GM20431 (cell line): ENCODE measurements around the gene KCNJ18.
"Not testable (repeated sequence)": the region's sequence is repeated elsewhere in the genome, so short reads cannot be mapped to it uniquely, and the experiment has no call there.

Experiments
- in situ Hi-C: fragments of 300-500 bp; cut with MseI, MboI; formaldehyde crosslinking; loops from one replicate; pipeline ENCODE4 v1.15.0; 2020; ENCODE audit warnings: low sequenced_read_pairs; ENCODE audit not compliant: unreplicated experiment

KCNJ18 gene

DNA sequence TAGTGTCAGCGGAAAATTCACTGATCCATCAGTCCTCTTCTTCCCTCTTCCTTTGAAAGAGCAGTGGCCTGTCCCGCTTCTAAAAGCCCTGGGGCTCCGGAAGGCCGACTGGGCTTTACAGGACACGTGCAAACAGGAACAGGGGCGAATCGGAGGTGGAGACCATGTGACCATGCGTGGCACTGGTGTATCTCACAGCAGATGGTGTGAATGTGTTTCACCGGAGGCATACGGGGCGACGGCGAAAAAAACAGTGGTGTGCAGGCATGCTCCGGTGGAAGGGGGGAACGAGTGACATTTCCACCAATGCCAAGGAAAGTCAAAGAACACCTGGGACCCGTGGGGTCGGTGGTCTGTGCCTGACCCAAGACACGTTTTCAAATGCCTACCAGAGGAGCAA, 8.4 kb upstream of the KCNJ18 start:
- in situ Hi-C loops: not testable (repeated sequence)

DNA sequence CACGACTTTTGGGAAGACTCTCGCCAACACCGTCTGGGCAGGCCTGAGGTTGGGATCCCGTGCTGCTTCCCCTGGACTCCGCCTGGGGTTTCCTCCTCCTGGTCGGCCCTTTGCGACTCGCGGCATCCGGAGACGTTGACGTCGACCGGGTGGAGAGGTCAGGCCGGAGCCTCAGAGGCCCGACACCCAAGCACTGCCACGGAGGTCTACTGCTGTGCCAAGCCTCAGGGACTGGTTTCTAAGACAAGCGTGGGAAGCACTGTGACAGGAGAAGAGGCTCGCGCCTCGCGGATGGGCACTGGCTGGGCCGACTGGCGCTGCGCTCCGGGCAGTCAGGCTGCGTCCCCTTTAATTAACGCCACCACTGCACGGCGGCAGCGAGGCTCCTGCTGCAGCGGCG, 7.9 kb upstream of the KCNJ18 start:
- in situ Hi-C loops: not testable (repeated sequence)

DNA sequence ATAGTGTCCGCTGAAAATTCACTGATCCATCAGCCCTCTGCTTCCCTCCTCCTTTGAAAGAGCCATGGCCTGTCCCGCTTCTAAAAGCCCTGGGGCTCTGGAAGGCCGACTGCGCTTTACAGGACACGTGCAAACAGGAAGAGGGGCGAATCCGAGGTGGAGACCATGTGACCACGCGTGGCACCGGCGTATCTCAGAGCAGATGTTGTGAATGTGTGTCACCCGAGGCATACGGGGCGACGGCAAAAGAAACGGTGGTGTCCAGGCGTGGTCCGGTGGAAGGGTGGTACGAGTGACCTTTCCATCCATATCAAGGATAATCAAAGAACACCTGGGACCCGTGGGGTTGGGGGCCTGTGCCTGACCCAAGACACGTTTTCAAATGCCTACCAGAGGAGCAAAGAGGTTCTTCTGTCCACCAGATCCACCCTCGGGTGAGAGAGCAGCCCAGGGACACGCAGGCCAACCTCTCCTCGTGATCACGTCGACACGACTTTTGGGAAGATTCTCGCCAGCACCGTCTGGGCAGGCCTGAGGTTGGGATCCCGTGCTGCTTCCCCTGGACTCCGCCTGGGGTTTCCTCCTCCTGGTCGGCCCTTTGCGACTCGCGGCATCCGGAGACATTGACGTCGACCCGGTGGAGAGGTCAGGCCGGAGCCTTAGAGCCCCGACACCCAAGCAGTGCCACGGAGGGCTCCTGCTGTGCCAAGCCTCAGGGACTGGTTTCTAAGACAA, 7.1 kb upstream of the KCNJ18 start:
- in situ Hi-C loops: not testable (repeated sequence)

DNA sequence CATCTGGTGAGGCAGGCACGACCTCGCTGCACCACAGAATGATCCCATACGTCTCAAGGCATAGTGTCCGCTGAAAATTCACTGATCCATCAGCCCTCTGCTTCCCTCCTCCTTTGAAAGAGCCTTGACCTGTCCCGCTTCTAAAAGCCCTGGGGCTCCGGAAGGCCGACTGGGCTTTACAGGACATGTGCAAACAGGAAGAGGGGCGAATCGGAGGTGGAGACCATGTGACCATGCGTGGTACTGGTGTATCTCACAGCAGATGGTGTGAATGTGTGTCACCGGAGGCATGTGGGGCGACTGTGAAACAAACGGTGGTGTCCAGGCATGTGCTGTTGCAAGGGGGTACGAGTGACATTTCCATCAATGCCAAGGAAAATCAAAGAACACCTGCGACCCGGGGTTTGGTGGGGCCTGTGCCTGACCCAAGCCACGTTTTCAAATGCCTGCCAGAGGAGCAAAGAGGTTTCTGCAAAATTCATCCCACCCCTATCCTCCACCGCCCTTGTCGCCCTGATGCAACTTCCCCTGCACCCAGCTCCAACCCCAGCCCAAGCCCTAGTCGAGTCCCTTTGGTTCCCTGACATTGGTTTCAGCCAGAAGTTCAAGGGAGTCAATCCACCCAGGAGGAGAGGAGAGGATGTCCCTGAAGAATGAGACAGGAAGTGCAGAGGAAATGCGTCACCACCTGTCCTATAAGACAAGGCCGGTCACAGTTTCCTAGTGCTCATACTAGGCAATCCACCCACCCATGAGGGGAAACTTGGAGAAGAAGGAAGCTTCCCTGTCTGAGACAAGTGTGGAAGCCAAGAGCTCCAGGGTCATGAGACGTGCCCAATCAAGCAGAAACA, 5.9 kb upstream of the KCNJ18 start:
- in situ Hi-C loops: no loop called here

DNA sequence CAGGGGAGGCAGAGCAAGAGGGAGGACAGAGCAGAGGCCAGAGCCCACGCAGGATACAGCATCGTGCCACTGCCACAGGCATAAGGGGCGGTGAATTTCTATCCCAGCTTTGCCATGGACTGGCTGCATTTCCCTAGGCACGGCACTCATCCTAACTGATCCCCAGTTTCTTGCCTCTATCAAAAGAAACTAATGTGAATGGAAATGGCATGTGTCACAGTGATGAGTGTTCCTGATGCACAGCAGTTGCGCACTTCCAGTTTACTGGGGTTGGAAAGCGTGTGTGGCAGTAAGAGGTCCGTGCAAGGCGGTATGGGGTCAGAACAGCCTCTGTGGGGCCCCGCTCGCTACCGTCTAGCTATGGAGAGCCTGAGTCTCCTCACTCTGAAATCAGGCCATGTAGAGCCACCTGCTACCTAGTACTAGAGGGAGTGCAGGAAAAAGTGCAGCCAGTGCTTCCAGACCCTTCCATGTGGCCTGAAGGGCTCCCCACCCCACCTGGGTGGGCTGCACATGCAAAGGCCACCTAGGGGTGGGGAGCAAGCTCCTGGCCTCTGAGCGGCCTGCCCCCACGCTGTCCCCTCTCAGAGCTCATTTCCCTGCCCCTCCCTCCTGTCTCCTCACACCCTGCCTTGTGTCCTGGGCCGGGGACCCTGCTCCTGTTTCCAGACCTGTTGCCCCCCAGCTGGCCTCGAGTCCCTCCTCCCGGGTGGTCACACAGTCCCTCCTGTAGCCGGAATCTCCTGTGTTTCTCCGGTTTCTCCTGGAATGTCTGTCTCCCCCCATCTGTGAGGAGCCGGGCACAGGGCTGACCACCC, 5.0 kb upstream of the KCNJ18 start:
- in situ Hi-C loops: no loop called here

DNA sequence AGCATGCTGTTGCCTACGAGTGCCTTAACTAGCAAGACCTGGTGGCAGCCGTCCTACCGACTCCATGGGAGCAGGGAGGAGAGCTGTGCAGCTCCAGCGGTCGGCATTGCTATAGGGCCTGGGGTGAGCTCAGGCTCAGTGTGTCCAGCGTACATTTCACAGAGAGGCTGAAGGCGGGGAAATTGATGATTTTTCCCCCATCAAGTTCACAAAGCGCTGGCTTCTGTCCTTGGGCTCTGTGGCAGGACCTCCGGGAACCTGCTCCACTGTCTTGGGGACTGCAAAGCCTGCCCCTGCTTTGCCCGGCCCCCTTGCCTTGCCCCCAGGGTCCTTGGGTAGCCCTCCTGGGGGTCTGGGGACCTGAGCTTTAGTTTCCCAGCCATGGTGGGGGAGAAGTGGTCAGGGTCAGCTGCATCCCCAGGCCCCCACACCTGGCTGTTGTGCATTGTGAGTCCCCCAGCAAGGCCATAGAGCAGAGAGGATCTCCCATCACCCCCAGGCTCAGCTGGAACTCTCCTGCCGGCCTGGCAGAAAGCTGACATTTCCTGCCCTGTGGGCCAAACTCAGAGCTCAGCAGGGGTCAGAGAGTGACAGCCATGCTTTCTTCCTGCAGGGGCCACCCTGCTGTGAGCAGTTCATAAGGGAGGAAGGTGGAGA, 3.9 kb upstream of the KCNJ18 start:
- in situ Hi-C loops: no loop called here

DNA sequence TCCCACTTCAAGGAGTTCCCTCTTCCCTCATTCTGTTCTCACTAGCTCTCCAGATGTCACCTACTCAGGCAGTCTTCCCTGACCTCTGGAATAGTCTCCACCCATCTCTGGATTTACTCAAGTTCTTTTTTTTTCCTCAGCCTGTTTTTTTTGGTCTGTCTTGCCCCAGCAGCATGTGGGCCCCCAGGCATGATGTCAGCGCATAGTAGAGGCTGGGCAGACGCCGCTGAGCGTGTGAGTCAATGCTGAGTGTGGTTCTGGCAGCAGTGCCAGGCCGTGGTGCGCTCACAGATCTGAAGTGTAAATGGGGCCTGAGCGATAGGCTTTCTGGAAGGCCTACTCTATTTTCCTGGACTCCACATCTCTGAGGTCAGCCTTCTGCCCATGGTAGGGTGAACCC, 2.7 kb upstream of the KCNJ18 start:
- in situ Hi-C loops: no loop called here

DNA sequence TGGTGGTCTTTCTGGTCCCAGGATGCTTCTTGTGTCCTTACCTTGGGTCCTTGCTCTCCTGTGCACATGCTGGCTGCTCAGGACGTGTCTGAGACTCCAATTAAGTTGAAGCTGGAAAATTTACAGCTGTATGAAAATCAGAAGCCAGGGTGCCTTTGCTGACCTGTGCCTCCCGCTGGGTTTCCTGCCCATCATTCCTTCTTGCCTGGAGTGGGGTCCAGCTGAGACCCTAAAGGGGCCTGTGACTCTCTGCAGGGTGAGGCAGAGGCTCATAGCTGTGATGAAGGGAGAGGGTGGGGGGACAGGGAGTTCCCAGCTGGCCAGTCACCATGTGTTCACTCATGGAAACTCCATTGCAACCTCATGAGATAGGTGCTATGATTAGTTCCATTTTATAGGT, 1.5 kb upstream of the KCNJ18 start:
- in situ Hi-C loops: not testable (repeated sequence)

DNA sequence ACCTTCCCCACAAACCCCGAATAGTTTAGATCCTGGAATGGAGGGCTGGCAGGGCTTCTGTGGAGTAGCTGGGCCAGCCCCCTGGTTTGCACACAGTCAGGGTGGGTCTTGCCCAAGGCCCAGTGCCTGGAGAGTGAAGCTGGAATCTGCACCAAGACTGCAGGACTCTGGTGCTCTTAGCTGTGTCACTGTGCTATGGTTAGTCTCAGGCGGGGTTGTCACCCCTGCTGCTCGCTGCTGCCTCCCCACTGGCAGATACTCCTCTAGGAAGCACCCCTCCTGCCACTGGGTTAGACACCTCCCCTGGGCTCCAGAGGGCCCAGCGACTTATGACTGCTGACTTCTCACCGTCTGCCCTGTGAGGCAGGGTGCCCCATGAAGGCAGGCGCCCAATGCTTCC, 842 bp upstream of the KCNJ18 start:
- in situ Hi-C loops: not testable (repeated sequence)

DNA sequence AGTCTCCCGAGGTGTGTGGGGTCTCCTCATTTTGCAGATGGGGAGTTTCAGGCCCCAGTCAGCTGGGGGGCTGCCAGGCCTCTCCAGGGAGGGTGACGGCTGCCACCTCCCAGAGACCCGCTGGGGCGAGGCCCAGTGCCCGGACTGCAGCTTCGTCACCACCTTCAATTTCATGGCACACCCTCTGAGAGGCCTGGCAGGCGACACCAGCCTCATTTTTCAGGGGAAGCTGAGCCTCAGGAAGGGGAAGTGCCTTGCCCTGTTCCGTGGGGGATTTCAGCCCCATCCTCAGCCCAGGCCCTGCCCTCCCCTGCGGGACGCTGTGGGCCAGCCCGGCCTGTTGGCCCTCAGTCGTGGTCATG, 362 bp downstream of the KCNJ18 start:
- in situ Hi-C loops: not testable (repeated sequence)

DNA sequence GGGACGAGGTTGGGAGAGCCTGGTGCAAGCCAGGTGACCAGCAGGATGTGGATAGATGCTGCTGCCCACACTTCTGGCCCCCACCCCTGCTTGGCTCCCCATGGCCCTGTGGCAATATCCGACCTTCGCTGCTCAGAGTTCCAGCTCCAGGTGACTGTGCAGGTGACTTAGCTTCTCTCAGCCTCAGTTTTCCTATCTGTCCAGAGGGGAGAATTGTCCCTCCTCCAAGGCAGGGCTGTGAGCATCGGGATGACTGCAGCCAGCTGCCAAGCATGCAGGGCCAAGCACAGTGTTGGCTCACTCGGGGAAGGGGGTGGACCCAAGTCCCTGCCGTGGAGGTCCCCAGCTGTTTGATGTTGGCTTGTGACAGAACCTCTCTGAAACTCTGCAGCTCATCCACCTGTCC, 1.1 kb downstream of the KCNJ18 start:
- in situ Hi-C loops: not testable (repeated sequence)

DNA sequence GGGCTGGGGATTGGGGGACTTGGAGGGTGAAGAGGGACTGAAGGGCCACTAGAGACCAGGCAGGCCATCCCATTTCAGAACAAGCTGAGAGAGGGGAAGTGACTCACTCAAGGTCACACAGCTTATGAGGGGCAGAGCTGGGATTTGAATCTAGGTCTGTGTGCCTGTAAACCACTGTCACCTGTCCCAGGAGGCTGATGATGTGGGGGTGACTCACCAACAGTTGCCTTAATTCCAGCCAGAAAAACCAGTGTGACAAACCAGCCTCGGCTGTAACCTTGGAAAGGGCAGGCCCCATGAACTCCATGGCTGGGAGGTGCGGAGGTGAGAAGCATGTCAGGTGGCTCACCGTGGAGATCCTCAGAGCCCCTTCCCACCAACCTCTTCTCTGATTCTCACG, 1.6 kb downstream of the KCNJ18 start:
- in situ Hi-C loops: not testable (repeated sequence)

DNA sequence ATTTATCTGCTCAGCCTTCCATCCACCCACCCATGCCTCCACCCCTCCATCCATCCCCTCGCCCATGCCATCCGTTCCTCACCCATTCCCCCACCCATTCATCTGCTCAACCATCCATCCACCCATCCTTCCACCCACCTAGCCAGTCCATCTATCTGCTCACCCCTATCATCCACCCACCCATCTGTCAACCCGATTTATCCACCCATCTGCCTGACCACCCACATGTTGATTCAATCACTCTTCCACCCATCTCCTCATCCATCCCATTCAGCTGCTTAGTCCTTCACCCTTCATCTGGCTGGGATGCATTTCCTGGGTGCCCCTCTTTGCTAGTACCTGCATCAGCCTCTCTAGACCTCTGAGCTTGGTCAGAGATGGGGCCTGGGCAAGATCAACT, 3.9 kb downstream of the KCNJ18 start:
- in situ Hi-C loops: not testable (repeated sequence)

DNA sequence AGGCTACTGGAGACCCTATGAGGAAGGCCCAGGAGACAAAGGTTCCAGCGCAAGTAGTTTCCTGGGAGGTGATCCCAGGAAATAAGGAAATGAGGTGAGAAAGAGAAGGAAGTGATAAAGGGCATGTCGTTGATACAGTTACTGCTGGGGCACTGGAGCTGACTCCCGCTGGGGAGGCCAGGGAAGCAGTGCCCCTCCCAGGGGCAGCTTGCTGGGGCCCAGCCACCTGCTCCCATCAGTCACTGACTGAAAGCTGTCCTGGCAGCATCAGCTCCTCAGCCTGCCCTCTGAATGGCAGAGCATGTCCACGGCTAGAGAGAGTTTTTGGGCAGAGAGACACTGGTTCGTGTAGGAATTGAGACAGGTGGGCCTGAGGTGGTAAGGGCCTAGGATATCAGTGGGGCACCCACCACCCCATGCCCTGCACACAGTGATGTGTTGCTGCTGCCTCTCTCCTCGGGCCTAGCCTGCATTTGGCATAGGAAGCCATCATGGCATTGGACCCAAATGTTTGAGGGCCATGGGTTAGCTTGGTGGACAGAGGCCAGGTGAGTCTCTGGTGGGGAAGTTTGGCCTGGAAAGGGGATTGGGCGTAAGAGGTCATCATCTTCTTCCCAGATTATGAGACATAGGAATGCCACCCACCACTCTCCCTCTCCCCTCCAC, 4.7 kb downstream of the KCNJ18 start:
- in situ Hi-C loops: not testable (repeated sequence)

DNA sequence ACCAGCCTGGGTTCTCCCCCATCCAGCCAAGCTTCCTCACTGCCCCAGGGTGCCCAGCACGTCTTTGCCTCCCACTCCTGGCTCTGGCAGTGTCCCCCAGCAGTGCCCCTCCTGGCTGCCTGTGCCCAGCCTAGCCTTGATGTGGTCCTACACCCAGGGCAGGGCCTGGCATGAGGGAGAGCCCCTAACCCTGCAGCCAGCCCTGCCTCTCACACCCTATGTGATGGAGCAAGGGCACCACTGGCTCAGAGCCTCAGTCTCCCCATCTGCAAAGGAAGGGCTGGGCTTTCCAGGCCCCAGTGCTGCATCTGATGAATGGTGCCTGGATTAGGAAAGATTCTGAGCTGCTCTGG, 5.2 kb downstream of the KCNJ18 start:
- in situ Hi-C loops: not testable (repeated sequence)

DNA sequence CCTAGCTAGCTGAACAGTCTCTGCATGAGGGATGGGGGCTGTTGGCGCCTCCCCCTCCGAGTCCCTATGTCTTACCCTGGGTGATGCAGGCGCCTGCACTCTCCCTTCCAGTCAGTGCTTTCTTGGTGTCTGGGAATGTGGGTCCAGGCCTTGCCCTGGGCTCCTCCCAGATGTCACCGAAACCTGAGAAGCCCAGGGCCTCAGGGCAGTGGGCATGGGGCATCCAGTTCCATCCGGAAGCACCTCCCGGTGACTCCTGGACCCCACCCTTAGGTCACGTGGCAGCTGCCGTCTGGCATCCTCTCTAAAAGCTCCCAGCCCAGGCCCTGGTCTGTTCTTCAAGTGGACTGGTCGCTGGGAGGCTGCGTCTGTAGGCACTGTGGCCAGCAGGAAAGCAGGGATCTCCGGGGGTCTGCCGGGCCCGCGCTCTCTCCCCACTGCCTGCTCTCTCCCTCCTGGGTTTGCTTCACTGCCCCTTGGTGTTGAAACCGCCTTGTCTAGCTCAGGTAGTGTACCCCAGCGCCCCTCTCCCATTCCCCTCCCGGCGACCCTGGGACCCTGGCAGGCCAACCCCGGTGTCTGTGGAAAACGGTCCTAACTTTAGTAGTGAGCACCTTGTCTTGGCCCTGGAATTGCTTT, 6.2 kb downstream of the KCNJ18 start:
- in situ Hi-C loops: not testable (repeated sequence)

DNA sequence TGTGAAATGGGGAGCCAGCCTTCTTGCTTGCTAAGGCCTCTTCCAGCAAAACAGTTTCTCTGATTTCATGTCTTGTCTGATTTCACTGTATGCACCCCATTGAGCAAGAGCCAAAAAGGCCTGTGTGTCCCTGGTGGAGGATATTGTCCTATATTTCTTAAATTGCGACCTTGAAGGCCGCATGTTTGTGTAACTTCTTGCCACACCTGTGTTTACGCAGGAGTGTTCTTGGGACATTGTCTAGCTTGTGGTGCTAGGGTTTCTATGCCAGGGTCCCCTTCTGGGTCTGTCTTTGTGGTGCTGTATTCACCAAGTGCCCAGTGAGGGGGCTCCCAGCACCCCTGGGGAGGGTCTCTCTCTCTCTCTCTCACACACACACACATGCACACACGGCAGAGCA, 6.8 kb downstream of the KCNJ18 start:
- in situ Hi-C loops: not testable (repeated sequence)

DNA sequence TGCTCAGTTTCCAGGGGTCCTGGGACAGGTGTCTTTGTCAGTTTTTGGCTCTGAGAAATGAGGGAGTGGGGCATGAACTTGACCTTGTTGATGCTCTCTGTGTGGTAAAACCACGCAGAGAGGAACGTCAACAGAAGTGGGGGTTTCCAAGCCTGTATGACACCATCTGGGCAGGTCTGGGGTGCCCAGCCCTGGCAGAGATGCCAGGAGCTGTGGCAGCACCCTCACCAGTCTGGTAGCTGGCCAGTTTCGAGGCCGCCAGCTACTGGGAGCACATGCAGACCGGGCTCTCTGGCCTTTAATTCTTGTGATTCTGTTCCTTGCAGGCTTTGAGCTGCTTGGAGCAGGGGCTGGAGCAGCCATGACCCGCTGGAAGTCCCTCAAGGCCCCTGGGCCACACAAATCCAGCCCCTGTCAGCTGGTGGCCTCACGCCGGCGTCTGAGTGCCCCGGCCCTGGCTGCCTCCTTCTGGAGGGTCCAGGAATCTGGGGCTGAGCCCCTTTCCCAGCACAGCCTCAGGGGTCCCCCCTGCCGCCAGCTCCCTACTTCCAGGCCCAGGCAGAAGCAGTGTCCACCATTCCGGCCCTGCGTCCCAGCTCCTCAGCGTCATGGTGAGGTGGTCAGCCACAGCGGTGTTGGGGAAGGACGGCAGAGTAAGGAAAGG, 7.4 kb downstream of the KCNJ18 start:
- in situ Hi-C loops: loop anchor here (10.0 kb wide), 1 partner anchor 275 kb away; no protein-coding TSS in a partner anchor

DNA sequence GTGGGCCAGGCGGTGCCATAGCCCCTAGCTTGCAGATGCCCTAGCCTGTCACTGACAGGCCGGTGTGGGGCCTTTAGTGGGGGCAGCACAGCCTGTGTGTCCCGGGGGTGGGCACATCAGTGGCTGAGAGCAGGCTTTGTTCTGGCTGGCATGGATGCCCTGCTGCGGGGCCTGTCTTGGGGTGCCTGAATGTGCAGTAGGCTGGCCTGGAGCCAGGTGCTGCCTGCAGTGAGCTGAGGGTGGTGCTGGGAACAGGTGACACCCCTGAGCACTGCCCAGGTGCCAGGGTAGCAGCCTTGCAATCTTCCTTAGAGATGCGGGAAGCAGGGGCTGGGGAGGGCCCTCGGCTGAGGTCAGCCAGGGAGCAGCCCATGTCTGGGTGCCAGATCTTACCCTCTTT, 8.8 kb downstream of the KCNJ18 start:
- in situ Hi-C loops: loop anchor here (10.0 kb wide), 1 partner anchor 276 kb away; no protein-coding TSS in a partner anchor
